Vagina (tissue), 2 donors: Measurements from ENCODE around the gene PCDHGA4.

ENCODE experiments used
- POLR2A ChIP-seq, 2 donors: fragments of 450-650 bp; IDR thresholded peaks; one replicate each; pipeline ENCODE4 v1.6.1; 2017; ENCODE audit warnings: antibody characterized with exemption in 2 of 2, mild to moderate bottlenecking in 2 of 2, moderate library complexity in 2 of 2
- POLR2AphosphoS5 ChIP-seq, 2 donors: sonication (generic); formaldehyde crosslinking; IDR thresholded peaks; one replicate each; pipeline ENCODE4 v1.9.0; 2017; ENCODE audit warnings: antibody characterized with exemption in 2 of 2, mild to moderate bottlenecking in 2 of 2, low read depth in 1 of 2; ENCODE audit not compliant: insufficient read depth in 1 of 2
- TF ChIP-seq, protein P1 (sequence below), 3 experiments: fragments of 450-650 bp in 2 of 3; fragments of 200-600 bp in 1 of 3; sonication (generic) in 1 of 3; IDR thresholded peaks; one replicate each; pipeline ENCODE4 v1.5.1; 2017 to 2019; ENCODE audit warnings: antibody characterized with exemption in 3 of 3, mild to moderate bottlenecking in 2 of 3, moderate library complexity in 2 of 3

DNA sequence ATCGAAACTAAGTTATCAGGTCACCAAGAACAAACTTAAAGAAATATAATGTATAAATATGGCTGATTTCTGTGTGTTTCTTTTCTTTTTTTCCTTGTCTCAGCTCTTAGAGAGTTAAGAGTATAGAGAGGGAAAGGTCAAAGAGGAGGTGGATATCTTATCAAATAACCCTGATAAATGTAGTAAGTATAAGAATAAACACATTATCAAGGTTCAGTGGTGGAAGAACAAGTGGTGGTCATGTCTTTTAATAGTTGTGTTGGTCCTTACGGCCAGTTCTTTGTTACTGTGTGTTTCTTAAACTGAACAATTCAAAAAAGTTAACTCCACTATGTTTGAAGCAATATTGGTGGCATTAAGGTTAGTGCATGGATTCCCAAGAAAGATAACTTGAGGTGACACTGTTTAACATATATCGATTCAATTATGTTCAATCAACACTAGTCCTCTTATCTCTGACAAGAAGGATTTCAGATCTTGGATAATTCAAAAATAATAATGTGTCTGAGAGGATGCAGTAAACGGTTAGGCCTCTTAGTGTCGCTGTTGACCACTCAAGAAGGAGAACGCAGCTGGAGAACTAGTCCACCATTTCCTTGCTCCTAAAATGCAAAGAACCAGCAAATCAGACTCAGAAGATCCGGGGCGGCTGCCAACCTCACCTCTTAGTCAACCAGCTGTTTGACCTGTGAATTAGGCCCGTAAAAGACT lies 11.4 kb upstream of the PCDHGA4 start, which contains the start of gene PCDHGA3:
- TF ChIP-seq, protein P1, sequence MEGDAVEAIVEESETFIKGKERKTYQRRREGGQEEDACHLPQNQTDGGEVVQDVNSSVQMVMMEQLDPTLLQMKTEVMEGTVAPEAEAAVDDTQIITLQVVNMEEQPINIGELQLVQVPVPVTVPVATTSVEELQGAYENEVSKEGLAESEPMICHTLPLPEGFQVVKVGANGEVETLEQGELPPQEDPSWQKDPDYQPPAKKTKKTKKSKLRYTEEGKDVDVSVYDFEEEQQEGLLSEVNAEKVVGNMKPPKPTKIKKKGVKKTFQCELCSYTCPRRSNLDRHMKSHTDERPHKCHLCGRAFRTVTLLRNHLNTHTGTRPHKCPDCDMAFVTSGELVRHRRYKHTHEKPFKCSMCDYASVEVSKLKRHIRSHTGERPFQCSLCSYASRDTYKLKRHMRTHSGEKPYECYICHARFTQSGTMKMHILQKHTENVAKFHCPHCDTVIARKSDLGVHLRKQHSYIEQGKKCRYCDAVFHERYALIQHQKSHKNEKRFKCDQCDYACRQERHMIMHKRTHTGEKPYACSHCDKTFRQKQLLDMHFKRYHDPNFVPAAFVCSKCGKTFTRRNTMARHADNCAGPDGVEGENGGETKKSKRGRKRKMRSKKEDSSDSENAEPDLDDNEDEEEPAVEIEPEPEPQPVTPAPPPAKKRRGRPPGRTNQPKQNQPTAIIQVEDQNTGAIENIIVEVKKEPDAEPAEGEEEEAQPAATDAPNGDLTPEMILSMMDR (IDR thresholded peaks at IDR 0.05): no peak
- TF ChIP-seq POLR2AphosphoS5 (IDR thresholded peaks at IDR 0.05; ENCODE audit: insufficient read depth in 1 of 2, low read depth in 1 of 2) (no peak), POLR2A (IDR thresholded peaks at IDR 0.05) (no peak)
